ENCODE data around the gene VCAM1.
"Not testable (repeated sequence)": the region's sequence is repeated elsewhere in the genome, so short reads cannot be mapped to it uniquely, and the experiment has no call there.

VCAM1 gene

GRCh38 chr1:100774370-100774769, 54.8 kb downstream of the VCAM1 start:
- in situ Hi-C loops (cut with MboI; ENCODE audit: low sequenced_read_pairs): no loop called here

GRCh38 chr1:100775483-100775882, 55.9 kb downstream of the VCAM1 start:
- in situ Hi-C loops (cut with MboI; ENCODE audit: low sequenced_read_pairs): no loop called here

GRCh38 chr1:100778748-100779147, 59.2 kb downstream of the VCAM1 start:
- in situ Hi-C loops (cut with MboI; ENCODE audit: low sequenced_read_pairs): no loop called here

- in situ Hi-C loops (cut with MboI; ENCODE audit: low sequenced_read_pairs): no loop called here
These were observed 61.3 kb downstream of the VCAM1 start for GRCh38 chr1:100780814-100781213.

- in situ Hi-C loops (cut with MboI; ENCODE audit: low sequenced_read_pairs): not testable (repeated sequence)
These were observed 62.2 kb downstream of the VCAM1 start for GRCh38 chr1:100781728-100782127.

- in situ Hi-C loops (cut with MboI; ENCODE audit: low sequenced_read_pairs): no loop called here
These were observed 63.0 kb downstream of the VCAM1 start for GRCh38 chr1:100782473-100783039.

- in situ Hi-C loops (cut with MboI; ENCODE audit: low sequenced_read_pairs): no loop called here
These were observed 66.0 kb downstream of the VCAM1 start for GRCh38 chr1:100785470-100786052.

- in situ Hi-C loops (cut with MboI; ENCODE audit: low sequenced_read_pairs): no loop called here
These were observed 67.3 kb downstream of the VCAM1 start for GRCh38 chr1:100786870-100787269.

Measured in HL-60/S4 treated with phorbol 12-myristate 13-acetate at 8.2 ng/mL for 4 days and 3 days (cell line).